GM18870 (cell line): Measurements from ENCODE around the gene ELOVL6.
"Not testable (repeated sequence)": the region's sequence is repeated elsewhere in the genome, so short reads cannot be mapped to it uniquely, and the experiment has no call there.

Experiments
- ATAC-seq: cut with Tn5 transposase; IDR thresholded peaks from one replicate; pipeline ENCODE4 v1.9.1; 2021; ENCODE audit warnings: moderate library complexity; ENCODE audit not compliant: unreplicated experiment

ELOVL6 gene

DNA sequence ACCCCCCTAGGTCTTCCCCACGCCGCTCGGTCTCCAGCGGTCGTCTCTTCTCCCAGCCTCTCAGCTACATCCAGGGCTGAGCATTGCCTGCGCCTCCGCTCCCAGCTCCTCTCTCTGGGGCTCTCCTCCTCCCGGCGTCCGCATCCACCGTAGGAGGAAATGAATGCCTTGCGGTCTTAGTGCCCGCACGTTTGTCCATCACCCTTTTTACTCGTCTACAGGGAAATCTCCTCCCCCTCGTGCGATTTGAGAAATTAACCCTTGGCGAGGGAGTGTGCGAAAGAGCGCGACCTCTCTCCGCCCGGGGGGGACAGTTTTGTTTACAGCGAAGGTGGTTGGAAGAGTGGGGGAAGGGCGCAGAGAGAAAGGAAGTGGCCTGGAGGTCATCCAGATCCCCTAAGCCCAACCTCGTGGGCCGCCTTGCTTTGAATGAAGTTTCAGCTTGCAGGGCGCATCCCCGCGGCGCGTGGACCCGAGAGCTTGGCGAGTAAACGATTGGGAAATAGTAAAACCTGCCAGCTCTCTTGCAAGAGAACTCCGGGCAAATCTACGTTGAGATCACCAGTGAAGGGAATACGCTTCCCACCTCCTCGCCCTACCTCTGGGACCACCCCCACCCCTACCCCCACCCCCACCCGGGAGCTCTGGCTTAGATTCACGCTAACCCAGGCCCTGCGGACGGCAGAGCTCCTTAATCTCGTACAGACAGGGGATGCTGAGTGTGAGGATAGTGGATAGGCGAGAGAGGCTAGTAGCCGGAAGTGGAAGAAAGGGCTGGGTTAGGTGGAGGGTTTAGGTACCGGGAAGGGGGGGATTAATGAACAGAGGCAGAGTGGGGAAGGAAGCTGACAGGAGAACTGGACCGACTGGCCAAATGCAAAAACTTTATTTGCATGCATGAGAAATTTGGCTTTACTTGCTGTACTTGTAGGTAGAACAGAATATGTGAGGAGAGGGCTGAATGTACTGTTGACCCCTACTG lies at the start of gene ELOVL6:
Gene ELOVL6 (minus strand): TSS at position 181 of the 982 bp plus-strand sequence. CDS start 280 bp downstream, outside the sequence.
- peak; percentile 15 for ATAC-seq

DNA sequence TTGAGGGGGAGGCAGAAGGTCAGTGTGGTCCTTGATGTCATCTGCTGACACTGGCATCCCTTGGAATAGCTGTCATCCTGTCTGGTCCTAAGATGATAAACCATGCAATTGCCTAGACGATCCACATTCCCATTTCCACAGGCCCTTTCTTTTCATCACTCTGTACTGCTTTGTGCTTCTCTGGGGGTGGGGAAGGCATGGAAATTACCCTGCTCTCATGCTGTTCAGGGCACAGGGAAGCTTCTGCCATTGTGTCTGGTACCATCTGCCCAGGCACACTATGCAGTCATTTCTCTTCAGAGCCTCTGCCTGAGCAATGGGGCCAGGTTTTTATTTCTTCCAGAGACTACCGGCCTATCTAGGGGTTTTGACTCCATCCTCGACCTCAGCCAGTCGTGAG lies 49.7 kb upstream of the ELOVL6 start:
- ATAC-seq, result no peak

GRCh38 chr4:110247591-110247990 lies 49.2 kb upstream of the ELOVL6 start:
- ATAC-seq, result no peak

GRCh38 chr4:110245577-110245976 lies 47.2 kb upstream of the ELOVL6 start:
- ATAC-seq, result no peak

GRCh38 chr4:110236324-110236723 lies 37.9 kb upstream of the ELOVL6 start:
- ATAC-seq, result no peak

GRCh38 chr4:110233581-110233980 lies 35.2 kb upstream of the ELOVL6 start:
- ATAC-seq, result not testable (repeated sequence)

- ATAC-seq, result peak; percentile 64
These were observed 33.5 kb upstream of the ELOVL6 start for GRCh38 chr4:110231869-110232268.

- no peak for ATAC-seq
These were observed 30.9 kb upstream of the ELOVL6 start for GRCh38 chr4:110229266-110229665.

GRCh38 chr4:110224812-110225211 lies 26.4 kb upstream of the ELOVL6 start:
- no peak for ATAC-seq

DNA sequence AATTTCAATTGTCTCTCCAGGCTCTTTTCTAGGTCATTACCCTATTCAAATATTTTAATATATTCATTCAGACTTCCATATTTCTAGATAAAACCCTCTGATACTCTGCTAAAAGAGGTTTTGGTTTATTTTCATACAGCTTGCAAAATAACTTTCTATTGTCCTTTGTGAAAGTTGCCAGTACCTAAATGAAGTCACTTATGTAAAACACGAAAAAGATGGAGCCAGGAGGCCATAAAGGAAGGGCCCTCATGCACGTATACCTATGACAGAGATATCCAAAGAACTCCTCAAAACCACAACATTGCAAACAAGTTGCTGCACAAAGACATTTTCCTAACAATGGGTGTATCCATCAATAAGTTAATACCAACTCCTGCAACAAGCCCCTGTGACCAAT lies 25.7 kb upstream of the ELOVL6 start:
- no peak for ATAC-seq

DNA sequence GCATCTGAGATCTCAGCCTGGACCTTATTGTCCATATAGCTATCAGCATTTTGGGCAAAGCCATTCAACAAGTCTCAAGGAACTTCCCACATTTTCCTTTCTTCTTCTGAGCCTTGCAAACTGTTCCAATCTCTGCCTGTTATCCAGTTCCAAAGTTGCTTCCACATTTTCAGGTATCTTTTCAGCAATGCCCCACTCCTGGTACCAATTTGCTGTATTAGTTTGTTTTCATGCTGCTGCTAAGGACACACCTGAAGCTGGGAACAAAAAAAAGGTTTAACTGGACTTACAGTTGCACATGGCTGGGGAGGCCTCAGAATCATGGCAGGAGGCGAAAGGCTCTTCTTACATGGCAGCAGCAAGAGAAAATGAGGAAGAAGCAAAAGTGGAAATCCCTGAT lies 20.5 kb upstream of the ELOVL6 start:
- not testable (repeated sequence) for ATAC-seq

GRCh38 chr4:110217181-110217580 lies 18.8 kb upstream of the ELOVL6 start:
- ATAC-seq, result not testable (repeated sequence)

- ATAC-seq, result no peak
These were observed 17.7 kb upstream of the ELOVL6 start for GRCh38 chr4:110216129-110216528.

DNA sequence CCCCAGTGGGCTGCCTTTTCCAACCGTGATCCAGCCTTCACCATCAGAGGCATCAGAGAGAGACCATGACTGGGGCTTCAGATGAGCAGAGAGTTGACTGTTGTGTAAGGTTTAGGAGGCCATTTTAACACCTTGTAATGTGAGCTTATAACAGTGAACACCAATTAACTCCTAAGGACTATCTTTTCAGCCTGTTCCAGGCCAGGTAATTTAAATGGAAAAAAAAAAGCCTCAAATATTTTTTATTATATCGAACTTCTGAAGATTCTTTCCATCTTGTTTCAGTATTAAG lies 13.3 kb upstream of the ELOVL6 start:
- ATAC-seq, result no peak

- peak; percentile 88 for ATAC-seq
These were observed 12.8 kb upstream of the ELOVL6 start for GRCh38 chr4:110211007-110211769.

GRCh38 chr4:110208419-110208818 lies 10.0 kb upstream of the ELOVL6 start:
- no peak for ATAC-seq

DNA sequence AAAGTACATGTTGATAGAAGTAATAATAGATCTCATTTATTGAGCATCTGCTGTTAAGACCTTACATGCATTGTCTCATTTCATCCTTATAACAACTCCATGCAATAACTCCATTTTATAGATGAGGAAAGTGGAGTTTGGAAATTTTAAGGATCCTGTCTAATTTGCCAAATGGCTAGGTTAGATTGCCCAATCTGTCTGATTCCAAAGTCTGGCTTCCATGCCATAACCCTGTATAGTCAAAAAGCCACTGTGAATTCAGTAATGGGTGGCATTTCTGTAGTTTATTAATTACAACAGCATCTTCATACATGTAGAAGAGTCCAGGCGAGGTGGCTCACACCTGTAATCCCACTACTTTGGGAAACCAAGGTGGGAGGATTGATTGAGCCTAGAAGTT lies 8.8 kb upstream of the ELOVL6 start:
- ATAC-seq, result no peak

GRCh38 chr4:110202024-110202423 lies 3.6 kb upstream of the ELOVL6 start:
- ATAC-seq, result no peak

- no peak for ATAC-seq
These were observed 3.1 kb upstream of the ELOVL6 start for GRCh38 chr4:110201502-110201901.

GRCh38 chr4:110200689-110201088 lies 2.3 kb upstream of the ELOVL6 start:
- no peak for ATAC-seq

DNA sequence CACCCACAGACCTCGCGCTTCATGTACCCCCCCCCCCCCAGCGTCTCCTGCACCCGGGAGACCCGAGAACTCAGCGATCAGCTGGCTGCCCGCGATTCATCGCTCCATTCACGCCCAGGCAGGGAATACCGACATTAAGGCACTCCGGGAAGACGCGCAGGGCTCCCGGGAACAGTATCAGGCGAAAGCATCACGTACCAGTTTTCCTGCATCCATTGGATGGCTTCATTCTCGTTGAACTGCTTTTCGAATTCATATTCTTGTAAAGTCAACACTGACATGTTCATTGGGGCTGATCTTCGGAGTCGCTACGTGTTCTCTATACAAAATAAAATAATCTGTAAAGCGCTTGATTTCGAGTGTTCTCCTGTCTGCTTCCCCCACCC lies 373 bp downstream of the ELOVL6 start:
- no peak for ATAC-seq

DNA sequence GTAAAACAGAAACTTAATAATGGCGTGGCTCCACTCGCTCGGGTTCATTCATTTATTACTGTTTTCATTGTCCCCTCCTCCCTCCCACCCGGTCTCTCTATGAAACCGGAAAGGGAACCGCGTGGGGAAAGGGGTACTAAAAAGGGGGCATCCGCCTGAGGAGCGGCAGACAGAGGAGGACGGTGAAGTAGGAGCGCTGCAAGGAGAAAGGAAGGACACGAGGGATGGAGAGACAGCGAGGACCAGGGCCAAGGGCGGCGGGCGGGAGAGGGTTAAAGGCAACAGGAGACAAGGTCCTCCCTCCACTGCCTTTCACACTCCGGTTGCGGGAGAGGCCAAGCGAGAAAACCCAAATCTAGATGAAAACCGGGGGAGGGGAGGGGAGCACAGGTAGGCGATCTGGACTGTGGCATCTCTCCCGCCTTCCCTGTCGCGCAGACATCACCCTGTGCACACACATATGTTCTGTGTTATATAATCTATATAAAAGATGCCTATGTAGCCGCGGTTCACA lies 829 bp downstream of the ELOVL6 start:
- ATAC-seq, result no peak
